ENCODE measurements around the gene BRWD1. TPM values are rescaled to one million over a fixed set of nuclear protein-coding genes. Genes with fewer than 3 reads are reported as not detected.

BRWD1 gene
- polyA plus RNA-seq (ENCODE audit: insufficient read length in 3 of 3), result 10 to 100 TPM; 46.4 to 53.0 (median 50.4) TPM

DNA sequence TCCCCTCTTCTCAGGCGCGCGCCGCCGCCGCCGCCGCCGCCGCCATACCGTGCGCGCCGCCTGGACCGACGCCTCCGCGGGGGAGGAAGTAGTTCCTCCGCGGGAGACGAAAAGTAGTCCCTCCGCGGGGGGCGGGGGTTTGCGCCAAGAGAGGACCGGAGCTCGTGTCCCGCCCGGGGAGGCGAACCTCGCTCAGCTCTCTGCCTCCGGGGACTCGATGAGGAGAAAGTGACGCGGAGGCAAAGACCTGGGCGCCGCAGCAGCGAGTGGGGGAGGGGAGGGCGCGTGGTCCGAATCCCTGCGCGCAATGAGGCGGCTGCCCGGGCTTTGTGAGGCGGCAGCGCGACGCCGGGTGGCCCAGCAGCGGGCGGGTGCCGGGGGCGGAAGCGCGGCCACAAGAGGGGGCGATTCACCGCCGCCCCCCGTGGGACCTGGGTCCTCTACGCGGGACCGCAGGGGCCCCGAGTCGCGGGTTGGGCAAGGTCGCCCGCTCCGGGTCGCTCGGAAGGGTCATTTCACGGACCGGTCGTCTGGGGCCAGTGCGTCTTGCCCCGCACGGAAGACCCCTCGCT lies at the start of gene BRWD1:
TSS of gene BRWD1 (minus strand) at position 62 of the 572 bp plus-strand sequence. CDS start 141 bp downstream, outside the sequence.
- DNase-seq (ENCODE audit: low read depth in 3 of 3, low spot score in 2 of 3), result peak; percentile 72 to 77 (median 75)

DNA sequence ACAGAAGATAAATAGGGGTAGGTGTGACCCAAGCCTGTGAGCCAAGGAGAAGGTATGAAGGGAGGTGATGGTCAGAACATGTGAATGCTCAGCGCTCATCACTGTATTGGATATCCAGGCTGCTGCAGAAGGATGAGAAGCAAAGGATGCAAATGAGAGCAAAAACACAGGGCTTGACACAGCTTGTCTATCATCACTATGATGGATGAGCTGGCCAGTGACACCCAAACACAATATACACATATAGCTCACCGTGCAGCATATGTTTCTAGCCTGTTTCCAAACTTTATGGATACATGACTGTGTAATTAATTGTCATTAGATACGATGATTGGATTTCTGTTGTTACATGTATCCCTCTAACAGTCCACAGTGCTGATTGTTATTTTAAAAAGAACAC lies 49.3 kb upstream of the BRWD1 start:
- DNase-seq (ENCODE audit: low read depth in 3 of 3, low spot score in 2 of 3), result no peak

DNA sequence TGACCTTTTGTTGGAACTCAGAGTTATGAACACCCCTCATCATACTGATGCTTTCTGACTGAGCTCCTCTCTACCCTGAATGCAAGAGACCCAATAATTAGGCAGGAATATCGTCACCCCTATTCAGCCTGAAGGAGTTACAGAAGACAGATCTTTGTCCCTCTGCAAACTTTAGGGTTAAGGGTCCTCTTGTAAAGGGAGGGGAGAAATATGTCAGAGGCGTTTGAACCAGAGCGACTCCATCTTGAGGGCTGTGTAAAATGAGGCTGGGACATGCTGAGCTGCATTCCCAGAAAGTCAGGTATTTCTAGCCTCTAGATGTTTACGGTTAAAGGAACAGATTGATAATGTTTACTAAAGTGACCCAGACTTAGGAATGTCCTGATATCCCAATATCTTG lies 46.0 kb upstream of the BRWD1 start:
- no peak for DNase-seq (ENCODE audit: low read depth in 3 of 3, low spot score in 2 of 3)

DNA sequence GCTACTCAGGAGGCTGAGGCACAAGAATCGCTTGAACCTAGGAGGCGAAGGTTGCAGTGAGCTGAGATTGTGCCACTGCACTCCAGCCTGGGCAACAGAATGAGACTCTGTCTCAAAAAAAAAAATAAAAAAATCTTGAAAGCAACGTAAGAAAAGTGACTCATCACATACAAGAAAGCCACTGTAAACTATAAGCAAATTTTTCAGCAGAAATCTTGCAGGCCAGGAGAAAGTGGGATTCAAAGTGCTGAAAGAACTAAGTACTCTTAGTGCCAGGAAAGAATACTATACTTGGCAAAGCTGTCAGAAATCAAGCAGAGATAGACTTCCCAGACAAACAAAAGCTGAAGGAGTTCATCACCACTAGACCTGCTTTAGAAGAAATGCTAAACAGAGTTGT lies 39.9 kb upstream of the BRWD1 start:
- DNase-seq (ENCODE audit: low read depth in 3 of 3, low spot score in 2 of 3), result no peak

GRCh38 chr21:39350094-39351005 lies 36.9 kb upstream of the BRWD1 start:
- DNase-seq (ENCODE audit: low read depth in 3 of 3, low spot score in 2 of 3), result no peak

GRCh38 chr21:39349211-39350093 lies 36.0 kb upstream of the BRWD1 start:
- DNase-seq (ENCODE audit: low read depth in 3 of 3, low spot score in 2 of 3), result peak; percentile 90 to 94 (median 93)

GRCh38 chr21:39348355-39349210 lies 35.2 kb upstream of the BRWD1 start, which contains the start of gene HMGN1:
Gene HMGN1, minus strand, starts transcription at chr21:39349088. Its CDS starts 171 bp downstream, at chr21:39348917.
- DNase-seq (ENCODE audit: low read depth in 3 of 3, low spot score in 2 of 3), result peak; percentile 52 to 85 (median 58)

GRCh38 chr21:39348040-39348354 lies 34.6 kb upstream of the BRWD1 start:
- DNase-seq (ENCODE audit: low read depth in 3 of 3, low spot score in 2 of 3), result no peak

GRCh38 chr21:39347537-39347936 lies 34.1 kb upstream of the BRWD1 start:
- DNase-seq (ENCODE audit: low read depth in 3 of 3, low spot score in 2 of 3), result no peak

GRCh38 chr21:39346671-39347331 lies 33.4 kb upstream of the BRWD1 start:
- no peak for DNase-seq (ENCODE audit: low read depth in 3 of 3, low spot score in 2 of 3)

DNA sequence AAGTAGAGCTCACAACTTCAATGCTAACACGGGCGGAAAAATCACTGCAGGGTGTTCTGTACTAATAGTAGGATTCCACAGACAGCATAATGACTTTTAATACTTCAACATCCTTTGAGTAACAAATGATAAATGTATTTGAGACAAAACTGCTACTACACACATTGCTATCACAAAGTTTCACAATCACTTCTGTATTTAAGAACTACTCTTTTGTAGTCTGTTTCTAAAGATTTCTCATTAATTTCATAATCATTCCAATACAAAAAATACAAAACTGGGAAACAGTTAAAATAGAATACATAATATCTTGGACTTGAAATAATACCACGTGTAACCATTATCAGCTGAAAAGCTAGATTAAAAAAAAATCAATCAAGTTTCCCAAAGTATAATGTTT lies 32.8 kb upstream of the BRWD1 start:
- DNase-seq (ENCODE audit: low read depth in 3 of 3, low spot score in 2 of 3), result no peak

GRCh38 chr21:39345440-39345839 lies 32.0 kb upstream of the BRWD1 start:
- DNase-seq (ENCODE audit: low read depth in 3 of 3, low spot score in 2 of 3), result no peak

- DNase-seq (ENCODE audit: low read depth in 3 of 3, low spot score in 2 of 3), result no peak
These were observed 31.4 kb upstream of the BRWD1 start for GRCh38 chr21:39344848-39345247.

- DNase-seq (ENCODE audit: low read depth in 3 of 3, low spot score in 2 of 3), result no peak
These were observed 28.0 kb upstream of the BRWD1 start for GRCh38 chr21:39341249-39341923.

- no peak for DNase-seq (ENCODE audit: low read depth in 3 of 3, low spot score in 2 of 3)
These were observed 27.3 kb upstream of the BRWD1 start for GRCh38 chr21:39340687-39341086.

GRCh38 chr21:39339231-39339630 lies 25.8 kb upstream of the BRWD1 start:
- DNase-seq (ENCODE audit: low read depth in 3 of 3, low spot score in 2 of 3), result no peak

DNA sequence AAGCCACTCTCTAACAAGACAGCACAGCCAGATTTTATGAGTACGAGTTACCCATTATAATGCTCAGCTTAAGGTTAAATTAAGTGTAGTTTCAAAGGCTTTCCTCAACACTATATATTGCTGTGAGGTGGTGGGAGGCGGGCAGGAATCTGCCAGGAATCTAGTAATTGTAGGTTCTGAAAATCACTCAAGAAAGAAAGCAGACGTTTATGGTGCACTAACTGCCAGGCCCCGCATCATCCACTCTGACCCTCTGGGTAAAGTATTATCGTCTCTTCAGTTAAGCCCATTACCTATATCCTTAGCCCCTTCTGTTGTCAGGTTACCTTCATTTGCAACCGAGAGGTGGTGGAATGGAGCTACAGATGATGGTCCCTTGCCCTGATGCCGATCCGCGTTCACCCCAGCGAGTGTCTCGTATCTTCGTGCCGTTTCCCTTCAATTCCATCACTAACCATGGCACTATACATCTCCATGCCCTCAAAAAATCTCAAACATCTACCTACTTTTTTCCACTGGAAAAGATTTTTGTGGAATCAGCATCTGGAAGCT lies 23.1 kb upstream of the BRWD1 start:
- DNase-seq (ENCODE audit: low read depth in 3 of 3, low spot score in 2 of 3), result no peak

- DNase-seq (ENCODE audit: low read depth in 3 of 3, low spot score in 2 of 3), result no peak
These were observed 21.2 kb upstream of the BRWD1 start for GRCh38 chr21:39334611-39335010.

DNA sequence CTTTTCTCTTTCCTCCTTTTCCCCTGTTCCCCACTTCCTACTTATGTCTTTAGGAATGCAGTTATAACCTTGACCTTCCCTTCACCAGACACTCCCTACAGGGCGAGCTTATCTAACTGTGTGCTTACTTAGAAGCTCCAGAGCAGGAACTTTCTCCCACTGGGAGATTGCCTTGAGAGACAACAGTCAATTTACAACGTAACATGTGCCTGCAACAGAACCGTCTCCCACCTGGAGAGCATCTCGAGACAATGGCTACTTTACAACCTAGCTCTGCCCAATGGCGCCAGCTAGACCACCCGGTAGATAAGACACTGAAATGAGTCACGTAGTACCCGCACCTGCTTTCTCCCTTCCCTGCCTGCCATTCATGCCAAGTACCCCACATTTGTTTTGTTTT lies 18.7 kb upstream of the BRWD1 start:
- no peak for DNase-seq (ENCODE audit: low read depth in 3 of 3, low spot score in 2 of 3)
